A549 (cell line): ENCODE measurements around the gene ITSN1.

ENCODE experiments used
- CHD4 ChIP-seq: fragments of 200-600 bp; sonication (generic); IDR thresholded peaks from 2 replicates; pipeline ENCODE4 v1.6.1; 2016; ENCODE audit warnings: antibody characterized with exemption, mild to moderate bottlenecking, borderline replicate concordance
- EP300 ChIP-seq, 2 experiments: fragments of >200 bp; sonication (Bioruptor Twin); formaldehyde crosslinking; IDR thresholded peaks; 2 replicates in 1 of 2; 3 replicates in 1 of 2; pipeline ENCODE4 v1.6.1; 2016 to 2017
- HEYL ChIP-seq: fragments of 250-450 bp; sonication (Bioruptor Pico); IDR thresholded peaks from 2 replicates; pipeline ENCODE4 v1.8.0; 2021; ENCODE audit warnings: mild to moderate bottlenecking, moderate library complexity
- JUNB ChIP-seq: fragments of >200 bp; sonication (Bioruptor Twin); formaldehyde crosslinking; IDR thresholded peaks from 2 replicates; pipeline ENCODE4 v1.6.1; 2016
- KDM5A ChIP-seq: fragments of 200-600 bp; sonication (generic); IDR thresholded peaks from 2 replicates; pipeline ENCODE4 v1.6.1; 2016; ENCODE audit warnings: antibody characterized with exemption, mild to moderate bottlenecking
- MAFK ChIP-seq: fragments of 450-650 bp; IDR thresholded peaks from 2 replicates; pipeline ENCODE4 v1.6.1; 2014; ENCODE audit not compliant: partially characterized antibody
- MAZ ChIP-seq: fragments of 150-350 bp; IDR thresholded peaks from 2 replicates; pipeline ENCODE4 v1.6.1; 2014; ENCODE audit warnings: antibody characterized with exemption, low read depth, low read length, borderline replicate concordance
- POLR2A ChIP-seq: IDR thresholded peaks from 2 replicates; pipeline ENCODE4 v1.6.1; 2012; ENCODE audit warnings: mild to moderate bottlenecking, low read length
- POLR2AphosphoS2 ChIP-seq: conservative IDR thresholded peaks from 2 replicates; pipeline ENCODE4 v1.6.1; 2012; ENCODE audit warnings: low read length, improper control_type of control experiment, inconsistent platforms
- REST ChIP-seq: fragments of 200-600 bp; sonication (generic); IDR thresholded peaks from 2 replicates; pipeline ENCODE4 v1.6.1; 2016; ENCODE audit warnings: antibody characterized with exemption, mild to moderate bottlenecking, moderate library complexity
- RFX5 ChIP-seq: fragments of 450-650 bp; IDR thresholded peaks from 2 replicates; pipeline ENCODE4 v1.7.1; 2014; ENCODE audit warnings: antibody characterized with exemption, mild to moderate bottlenecking, moderate library complexity
- TF ChIP-seq, protein P1 (sequence below): fragments of >200 bp; sonication (Bioruptor Twin); formaldehyde crosslinking; IDR thresholded peaks from 3 replicates; pipeline ENCODE4 v1.5.1; 2016

GRCh38 chr21:33753886-33754285 lies 111.6 kb downstream of the ITSN1 start:
- TF ChIP-seq, protein P1, sequence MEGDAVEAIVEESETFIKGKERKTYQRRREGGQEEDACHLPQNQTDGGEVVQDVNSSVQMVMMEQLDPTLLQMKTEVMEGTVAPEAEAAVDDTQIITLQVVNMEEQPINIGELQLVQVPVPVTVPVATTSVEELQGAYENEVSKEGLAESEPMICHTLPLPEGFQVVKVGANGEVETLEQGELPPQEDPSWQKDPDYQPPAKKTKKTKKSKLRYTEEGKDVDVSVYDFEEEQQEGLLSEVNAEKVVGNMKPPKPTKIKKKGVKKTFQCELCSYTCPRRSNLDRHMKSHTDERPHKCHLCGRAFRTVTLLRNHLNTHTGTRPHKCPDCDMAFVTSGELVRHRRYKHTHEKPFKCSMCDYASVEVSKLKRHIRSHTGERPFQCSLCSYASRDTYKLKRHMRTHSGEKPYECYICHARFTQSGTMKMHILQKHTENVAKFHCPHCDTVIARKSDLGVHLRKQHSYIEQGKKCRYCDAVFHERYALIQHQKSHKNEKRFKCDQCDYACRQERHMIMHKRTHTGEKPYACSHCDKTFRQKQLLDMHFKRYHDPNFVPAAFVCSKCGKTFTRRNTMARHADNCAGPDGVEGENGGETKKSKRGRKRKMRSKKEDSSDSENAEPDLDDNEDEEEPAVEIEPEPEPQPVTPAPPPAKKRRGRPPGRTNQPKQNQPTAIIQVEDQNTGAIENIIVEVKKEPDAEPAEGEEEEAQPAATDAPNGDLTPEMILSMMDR: no peak
- TF ChIP-seq POLR2A (no peak), CHD4 (no peak), EP300 (IDR thresholded peaks at IDR 0.05) (no peak), POLR2AphosphoS2 (no peak), JUNB (no peak), MAZ (no peak), KDM5A (no peak), HEYL (CRISPR knock-in tag) (no peak), RFX5 (no peak), REST (no peak), MAFK (no peak)
